Measurements from ENCODE around the gene ANP32E. TPM values are rescaled to one million over a fixed set of nuclear protein-coding genes. Genes with fewer than 3 reads are reported as not detected.

ANP32E gene
- total and polyA plus RNA-seq, 9 of the 15 experiments (the other 6 are each of a cell fraction or from before 2014, with no cell fraction given): 60.4 to 197 (median 104) TPM

DNA sequence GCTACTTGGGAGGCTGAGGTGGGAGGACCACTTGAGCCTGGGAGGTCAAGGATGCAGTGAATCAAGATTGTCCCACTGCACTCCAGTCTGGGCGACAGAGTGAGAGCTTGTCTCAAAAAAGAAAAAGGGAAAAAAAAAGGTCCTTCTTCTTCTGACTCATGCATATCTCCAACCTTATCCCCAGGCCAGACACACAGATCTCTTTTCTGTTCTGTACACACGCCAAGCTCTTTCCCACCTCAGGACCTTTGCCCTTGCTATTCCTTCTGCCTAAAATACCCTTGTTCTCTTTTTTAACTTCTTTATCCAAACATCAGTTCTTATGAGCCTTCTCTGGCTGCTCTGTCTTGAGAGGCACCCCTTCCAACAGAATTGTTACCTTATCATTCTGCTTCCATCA, 64.1 kb downstream of the ANP32E start (continued):
- TF ChIP-seq PHF20 (IDR thresholded peaks at IDR 0.05; ENCODE audit: partially characterized antibody) (no peak), HDAC8 (tag; IDR thresholded peaks at IDR 0.05) (no peak), SMARCA4 (IDR thresholded peaks at IDR 0.05) (peak; percentile 65), PTBP1 (IDR thresholded peaks at IDR 0.05; ENCODE audit: low read depth, low read length) (no peak), CTBP1 (IDR thresholded peaks at IDR 0.05; ENCODE audit: borderline replicate concordance) (no peak), CBFA2T3 (IDR thresholded peaks at IDR 0.05) (peak; percentile 75), PML (IDR thresholded peaks at IDR 0.05; ENCODE audit: low read length) (no peak), TEAD4 (IDR thresholded peaks at IDR 0.05; ENCODE audit: low read length) (0 out of 2 replicates have a peak, but pooled peaks have one; percentile 10), TEAD4 (CRISPR knock-in tag; IDR thresholded peaks at IDR 0.05; ENCODE audit: borderline replicate concordance) (no peak), ZNF668 (CRISPR knock-in tag; IDR thresholded peaks at IDR 0.05) (no peak), MYNN (IDR thresholded peaks at IDR 0.05) (no peak), MYNN (CRISPR knock-in tag; IDR thresholded peaks at IDR 0.05) (no peak)
- TF ChIP-seq, protein P1, sequence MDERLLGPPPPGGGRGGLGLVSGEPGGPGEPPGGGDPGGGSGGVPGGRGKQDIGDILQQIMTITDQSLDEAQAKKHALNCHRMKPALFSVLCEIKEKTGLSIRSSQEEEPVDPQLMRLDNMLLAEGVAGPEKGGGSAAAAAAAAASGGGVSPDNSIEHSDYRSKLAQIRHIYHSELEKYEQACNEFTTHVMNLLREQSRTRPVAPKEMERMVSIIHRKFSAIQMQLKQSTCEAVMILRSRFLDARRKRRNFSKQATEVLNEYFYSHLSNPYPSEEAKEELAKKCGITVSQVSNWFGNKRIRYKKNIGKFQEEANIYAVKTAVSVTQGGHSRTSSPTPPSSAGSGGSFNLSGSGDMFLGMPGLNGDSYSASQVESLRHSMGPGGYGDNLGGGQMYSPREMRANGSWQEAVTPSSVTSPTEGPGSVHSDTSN (CRISPR knock-in tag; IDR thresholded peaks at IDR 0.05; ENCODE audit: low read depth): no peak
- TF ChIP-seq, protein P1 (tag; conservative IDR thresholded peaks at IDR 0.05; ENCODE audit: low read depth): no peak

All from K562 (cell line).